GM19193 (cell line): ENCODE measurements around the gene GPALPP1.

Experiments used
- POLR2A ChIP-seq: IDR thresholded peaks from 4 replicates; pipeline ENCODE4 v1.6.1; 2011; ENCODE audit not compliant: insufficient read depth, insufficient read length; ENCODE audit errors: extremely low read depth

Gene GPALPP1, protein sequence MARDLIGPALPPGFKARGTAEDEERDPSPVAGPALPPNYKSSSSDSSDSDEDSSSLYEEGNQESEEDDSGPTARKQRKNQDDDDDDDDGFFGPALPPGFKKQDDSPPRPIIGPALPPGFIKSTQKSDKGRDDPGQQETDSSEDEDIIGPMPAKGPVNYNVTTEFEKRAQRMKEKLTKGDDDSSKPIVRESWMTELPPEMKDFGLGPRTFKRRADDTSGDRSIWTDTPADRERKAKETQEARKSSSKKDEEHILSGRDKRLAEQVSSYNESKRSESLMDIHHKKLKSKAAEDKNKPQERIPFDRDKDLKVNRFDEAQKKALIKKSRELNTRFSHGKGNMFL

DNA sequence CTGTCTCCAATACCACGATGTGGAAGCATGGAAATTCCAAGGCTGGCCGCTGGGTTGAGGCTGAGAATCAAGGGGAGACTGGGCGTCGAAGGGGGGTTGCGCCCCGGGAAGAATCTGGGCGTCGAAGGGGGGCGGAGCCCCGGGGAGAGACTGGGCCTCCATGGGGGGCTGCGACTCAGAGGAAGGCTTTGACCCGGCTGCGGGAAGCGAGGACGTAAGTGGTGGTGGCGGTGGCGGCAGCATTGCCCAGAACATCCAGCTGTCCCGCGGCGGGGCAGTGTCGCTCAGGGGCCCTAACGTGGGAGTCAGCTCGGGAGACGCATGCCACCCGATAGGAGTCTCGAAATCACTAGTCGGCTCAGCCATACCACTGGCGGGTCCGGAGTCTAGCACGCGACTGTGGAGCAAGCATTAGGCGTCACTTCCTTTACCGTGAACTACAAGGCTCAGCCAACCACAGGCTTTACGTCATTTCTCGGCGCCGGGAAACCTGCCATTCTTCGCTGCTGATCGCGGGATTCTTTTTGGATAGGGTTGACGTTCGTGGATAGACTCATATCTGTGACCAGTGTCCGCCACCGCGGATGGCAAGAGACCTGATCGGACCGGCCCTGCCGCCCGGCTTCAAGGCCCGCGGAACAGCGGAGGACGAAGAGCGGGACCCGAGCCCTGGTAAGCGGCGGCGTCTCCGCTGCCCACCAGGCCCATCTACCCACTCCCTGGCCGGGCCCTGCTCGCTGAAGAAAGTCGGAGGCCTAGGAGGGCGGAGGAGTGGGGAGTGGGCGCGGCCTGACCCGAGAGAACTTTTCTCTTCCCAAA lies at the start of gene GPALPP1, which contains the start of gene NUFIP1:
TSS of gene GPALPP1 (plus strand) at position 468 of the 819 bp plus-strand sequence. CDS start at position 585, 117 bp downstream.
TSS of gene NUFIP1 (minus strand) at position 401 of the 819 bp plus-strand sequence. CDS start at position 366, 35 bp downstream.
- peak; percentile 79 for TF ChIP-seq POLR2A

DNA sequence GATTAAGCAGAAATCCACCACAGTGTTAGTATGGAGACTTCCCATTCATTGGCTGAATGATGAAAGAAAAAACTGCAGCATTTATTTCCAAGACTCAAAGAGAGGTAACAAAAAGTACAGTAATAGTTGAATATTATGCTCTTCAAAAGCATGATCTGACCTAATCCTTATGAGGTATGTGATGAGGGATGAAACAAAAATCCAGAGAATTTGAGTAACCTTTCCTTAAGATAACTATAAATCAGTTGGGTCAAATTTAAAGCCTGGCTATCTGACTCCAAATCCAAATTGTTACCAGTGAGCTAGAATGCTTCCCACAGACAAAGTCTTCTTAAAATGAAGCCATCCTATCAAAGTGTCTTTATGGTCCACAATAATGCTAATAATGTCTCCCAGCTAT lies 38.2 kb upstream of the GPALPP1 start:
- TF ChIP-seq POLR2A = no peak

DNA sequence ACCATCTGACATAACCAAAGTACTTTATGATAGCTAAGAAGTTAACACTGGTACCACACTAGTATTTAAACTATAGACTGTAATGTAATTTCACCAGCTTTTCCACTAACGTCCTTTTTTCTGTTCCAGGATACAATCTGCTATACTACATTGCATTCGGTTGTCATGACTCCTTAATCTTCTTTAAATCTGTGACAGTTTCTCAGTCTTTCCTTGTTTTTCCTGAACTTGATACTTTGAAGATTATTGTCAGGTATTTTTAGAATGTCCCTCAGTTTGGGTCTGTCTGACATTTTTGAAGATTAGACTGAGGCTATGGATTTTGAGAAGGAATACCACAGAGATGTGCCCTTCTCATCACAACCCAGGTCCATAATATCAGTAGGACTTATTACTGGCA lies 36.7 kb upstream of the GPALPP1 start:
- no peak for TF ChIP-seq POLR2A

DNA sequence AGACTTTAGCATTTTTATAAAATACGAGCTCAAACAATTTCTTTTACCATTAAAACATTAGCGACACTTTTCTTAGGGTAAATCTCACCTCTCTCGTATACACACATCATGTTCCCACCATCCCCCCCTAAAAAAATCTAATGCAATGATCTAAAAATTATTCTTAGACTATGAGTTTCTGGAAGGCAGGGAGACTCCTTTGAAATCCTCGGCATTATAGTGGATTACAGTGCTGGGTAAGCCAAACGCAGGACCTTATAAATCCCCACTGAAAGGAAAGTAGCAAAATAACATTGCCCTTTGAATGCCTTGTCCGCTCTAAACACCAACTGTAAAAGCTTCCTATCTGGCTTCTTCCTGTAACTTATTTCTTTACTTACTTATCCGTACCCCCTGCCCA lies 35.1 kb upstream of the GPALPP1 start:
- TF ChIP-seq POLR2A = no peak

DNA sequence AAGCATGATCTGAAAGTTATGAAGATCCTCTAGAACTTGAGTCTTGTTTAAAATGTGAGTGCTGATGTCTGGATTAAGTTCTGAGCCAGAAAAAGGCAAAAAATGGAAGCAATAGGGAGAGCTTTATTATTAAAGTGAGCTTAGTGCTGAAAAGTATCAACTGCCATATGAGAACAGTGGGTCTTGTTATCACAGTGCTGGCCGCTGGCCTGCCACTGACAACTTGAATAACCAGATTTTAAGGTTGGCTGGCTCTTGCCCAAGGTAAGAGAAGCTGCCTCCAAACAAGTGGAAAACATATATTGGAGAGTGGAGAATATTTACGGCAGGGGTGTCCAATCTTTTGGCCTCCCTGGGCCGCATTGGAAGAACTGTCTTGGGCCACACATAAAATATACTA lies 33.9 kb upstream of the GPALPP1 start:
- TF ChIP-seq POLR2A = no peak

DNA sequence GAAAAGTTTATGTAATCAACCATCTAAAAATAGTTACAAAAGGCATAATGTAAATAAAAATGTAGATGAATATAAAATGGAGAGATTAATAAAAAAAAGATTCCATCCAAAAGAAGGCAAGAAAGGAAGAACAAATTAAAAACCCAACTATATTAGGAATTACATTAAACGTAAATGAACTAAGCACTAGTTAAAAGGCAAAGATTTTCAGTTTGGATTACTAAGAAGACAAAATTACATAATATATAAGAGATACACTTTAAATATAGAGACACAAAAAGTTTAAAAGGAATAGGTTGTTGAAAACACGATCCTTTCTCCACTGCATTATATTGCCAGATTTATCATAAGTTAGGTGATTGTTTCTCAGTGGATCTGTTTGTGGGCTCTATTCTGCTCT lies 27.3 kb upstream of the GPALPP1 start:
- no peak for TF ChIP-seq POLR2A

DNA sequence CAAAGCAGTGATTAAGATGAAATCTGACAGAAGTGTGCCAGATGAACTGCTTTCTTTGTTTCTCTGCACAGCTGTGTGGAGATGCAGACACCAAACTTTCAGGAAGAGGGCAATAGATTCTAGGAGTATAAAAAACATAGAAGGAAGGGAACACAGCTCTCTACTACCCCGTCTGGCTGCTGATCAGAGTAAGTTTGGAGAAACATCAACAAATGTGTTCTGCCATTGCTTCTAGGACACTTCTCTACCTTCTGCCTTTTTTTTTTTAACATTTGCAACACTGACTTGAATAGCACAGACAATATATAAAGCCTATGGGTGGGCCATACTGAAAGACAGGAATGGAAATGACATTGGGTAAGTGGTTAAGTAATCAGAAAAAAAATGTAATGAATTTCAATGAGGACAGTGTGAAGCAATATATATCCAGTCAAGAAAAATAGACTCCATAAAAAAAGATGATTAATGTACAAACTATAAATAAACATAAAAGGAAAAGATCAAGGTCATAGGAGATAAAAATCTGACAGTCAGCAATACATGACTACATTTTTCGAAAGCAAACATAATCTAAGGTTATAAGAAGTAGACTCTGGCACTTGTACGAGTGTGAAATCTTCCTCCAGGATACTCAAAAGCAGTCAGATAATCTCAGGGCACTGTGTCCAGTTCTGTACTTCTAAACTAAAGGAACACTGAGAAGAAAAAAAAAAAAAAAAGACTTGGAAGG lies 21.5 kb upstream of the GPALPP1 start:
- no peak for TF ChIP-seq POLR2A

DNA sequence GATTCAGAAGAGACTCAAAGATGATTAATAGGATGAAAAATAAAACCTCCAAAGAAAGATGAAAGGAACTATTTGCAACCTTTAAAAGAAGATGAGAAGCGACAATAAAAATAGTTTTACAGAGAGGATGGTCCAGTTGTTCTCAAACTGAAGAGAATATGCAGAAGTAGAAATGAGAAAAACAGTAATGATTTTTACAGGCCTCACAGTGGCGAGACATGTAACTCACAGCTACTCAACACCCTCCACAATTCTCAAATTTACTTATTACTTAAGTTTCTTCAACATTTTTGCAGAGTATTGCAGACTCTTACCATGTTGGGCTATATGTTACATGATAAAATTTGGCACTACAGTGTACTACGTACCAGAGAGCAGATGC lies 20.9 kb upstream of the GPALPP1 start:
- no peak for TF ChIP-seq POLR2A

DNA sequence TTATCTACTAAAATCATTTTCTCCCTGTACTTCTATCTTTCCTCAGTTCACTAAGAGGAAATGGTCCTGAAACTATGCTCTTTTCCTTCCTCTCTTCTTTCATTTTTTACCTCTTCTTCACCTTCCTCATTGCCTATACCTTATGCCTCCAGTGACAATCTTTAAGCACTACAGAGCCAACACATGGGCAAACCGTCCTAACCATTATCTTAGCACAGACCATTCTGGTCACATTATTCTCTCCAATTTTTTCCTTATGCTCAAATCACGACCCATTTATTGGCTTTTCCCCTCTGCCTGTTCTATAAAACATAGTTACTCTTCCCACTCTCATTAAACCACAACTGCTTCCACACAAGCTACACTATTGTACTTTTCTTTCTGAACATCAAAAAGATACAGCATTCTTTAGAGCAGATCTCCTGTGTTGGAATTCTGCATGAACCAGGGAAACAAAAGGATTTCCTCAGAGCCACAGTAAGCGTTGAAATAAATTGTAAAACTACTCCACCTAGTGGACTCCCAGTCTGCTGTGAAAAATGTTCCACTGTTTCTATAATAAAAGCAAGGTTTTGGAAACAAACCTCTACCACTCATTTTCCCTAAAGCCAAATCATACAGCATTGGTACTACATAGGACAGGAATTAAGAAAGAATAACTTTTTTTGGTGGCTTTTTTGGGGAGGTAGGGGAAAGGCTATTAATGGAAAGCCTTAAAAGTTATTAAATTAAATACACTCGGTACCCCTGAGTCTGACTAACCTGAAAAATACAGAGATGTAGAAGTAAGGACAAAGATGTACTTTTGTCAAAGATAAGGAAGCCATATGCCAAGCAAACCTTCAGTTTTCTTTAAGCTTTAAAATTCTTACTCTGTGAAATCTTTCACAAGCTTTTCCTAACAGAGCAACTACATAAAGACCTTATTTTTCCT lies 19.5 kb upstream of the GPALPP1 start:
- no peak for TF ChIP-seq POLR2A

DNA sequence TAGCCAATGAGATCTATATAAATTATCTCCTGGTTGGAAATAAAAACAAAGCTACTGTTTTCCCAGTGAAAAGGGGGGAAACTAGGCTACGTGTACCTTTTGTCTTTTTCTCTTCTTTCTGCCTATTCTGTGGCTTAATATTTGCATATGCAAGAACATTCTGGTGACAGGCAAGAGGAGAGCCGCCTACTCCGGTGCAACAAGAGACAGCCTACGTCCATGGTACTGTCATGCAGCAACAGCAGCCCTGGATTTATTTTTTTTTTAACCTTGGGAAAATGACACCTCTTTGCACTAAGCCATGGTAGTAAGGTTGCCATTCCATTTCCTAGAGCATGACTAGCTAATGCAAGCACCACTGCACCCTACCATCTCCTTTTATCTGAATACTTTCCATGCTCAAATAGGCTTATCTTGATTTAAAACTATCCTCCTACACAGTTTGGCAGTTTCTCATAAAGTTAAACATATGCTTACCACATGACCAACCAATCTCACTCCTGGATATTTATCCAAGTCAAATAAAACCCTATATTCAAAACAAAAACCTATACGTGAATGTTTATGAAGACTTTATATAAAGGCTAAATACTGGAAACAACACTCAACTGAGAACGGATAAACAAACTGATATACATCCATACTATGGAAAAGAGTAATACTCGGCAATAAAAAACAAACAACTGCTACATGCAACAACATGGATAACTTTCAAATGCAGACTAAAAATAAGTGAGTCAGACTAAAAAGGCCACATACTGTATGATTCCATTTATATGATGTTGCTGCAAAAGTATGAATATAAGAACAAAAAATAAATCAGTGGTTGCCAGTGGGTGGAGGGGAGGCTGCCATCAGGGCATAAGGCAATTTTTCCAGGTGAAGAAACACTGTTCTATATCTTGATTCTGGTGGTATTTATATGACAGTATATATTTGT lies 17.4 kb upstream of the GPALPP1 start:
- TF ChIP-seq POLR2A = no peak

DNA sequence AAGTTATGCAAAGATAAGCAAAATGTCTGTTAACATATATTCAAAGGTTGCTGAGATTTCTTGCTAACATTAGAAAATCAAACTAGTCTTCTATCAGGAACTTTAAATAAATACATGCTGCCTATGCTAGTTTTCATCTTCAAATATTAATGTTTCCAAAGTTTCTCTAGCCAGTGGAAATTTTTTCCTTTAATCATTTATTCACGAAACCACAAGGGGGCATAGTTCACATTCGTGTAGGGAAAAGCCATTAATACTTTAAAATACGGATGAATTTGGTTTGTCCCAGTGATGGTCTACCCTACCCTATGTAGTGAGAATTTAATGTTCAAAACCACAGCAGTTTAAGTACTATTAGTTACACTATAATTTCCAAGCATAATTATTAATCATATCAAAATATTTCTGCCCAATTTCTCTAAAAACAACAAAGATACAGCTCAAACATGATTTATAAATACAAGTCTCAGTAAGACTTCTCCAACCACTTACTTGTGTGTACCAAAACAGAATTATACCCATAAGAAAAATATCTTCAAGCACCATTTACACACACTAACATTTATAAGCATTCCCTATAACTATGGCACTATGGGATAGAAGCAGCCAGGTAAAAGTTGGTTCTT lies 16.3 kb upstream of the GPALPP1 start:
- no peak for TF ChIP-seq POLR2A

DNA sequence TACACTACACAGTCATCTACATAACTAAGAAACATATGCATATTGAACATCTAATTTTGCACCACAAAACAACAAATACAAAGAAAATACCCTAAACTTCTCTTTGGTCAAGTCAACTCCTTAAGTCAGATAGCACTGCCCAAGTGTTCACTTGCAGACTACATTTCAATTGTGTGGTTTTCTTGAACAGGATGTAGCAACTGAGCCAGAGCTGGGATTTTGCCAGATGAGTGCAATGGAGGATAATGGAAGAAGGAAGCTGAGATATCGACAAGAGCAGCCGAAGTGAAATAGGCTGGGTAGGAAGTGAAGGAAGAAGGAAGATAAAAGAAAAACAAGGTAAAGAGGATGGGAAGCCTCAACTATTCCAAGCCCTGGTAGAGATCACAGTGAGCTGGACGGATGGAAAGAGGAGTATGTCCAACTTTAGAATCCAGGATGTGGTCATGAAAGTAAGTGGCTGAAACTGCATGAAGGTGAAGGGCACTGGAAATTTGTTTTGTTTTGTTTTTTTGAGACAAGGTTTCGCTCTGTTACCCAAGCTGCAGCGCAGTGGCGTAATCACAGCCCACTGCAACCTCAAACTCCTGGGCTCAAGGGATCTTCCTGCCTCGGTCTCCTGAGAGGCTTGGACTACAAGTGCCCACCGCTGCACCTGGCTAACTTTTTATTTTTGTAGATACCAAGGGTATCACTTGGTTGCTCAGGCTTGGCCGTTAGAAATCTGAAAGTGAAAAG lies 15.1 kb upstream of the GPALPP1 start:
- TF ChIP-seq POLR2A = no peak

DNA sequence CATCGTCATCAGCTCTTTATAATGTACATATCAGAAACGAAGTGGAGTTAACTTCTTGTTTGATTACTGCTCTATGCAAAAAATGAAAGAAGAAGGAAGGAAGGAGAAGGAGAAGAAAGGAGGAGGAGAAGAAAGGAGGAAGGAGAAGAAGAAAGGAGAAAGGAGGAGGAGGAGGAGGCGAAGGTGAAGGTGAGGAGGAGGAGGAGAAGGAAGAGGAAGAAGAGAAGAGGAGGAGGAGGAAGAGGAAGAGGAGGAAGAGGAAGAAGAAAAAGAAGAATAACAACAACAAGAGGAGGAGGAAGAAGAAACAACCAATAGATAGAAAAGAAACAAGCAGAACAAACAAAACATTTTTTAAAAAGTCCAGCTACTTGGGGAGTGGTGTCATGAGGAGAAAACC lies 13.1 kb upstream of the GPALPP1 start:
- no peak for TF ChIP-seq POLR2A
